Measurements from ENCODE around the gene RREB1. TPM values are rescaled to one million over a fixed set of nuclear protein-coding genes. Genes with fewer than 3 reads are reported as not detected.

The RREB1 gene
- total RNA-seq, 4 donors from 2014 or later, result 17.7 to 36.6 (median 28.8) TPM

- TF ChIP-seq POLR2AphosphoS5 (IDR thresholded peaks at IDR 0.05) (peak; percentile 27 to 66), POLR2A (IDR thresholded peaks at IDR 0.05; ENCODE audit: low read depth) (no peak)
- DNase-seq (ENCODE audit: extremely low spot score), result no peak
- Histone ChIP-seq H3K9me3 (no peaks in the 10 kb centered on the region), H3K36me3 (no peaks in the 10 kb centered on the region), H3K27me3 (no peaks in the 10 kb centered on the region), H3K4me1 (peaks cover 44 to 70% (median 58%) of the 10 kb centered on the region in 4 donors), H3K27ac (replicated peaks in 1 of 4) (peak overlapping the region; percentile 78 to 97 (median 94)), H3K4me3 (peak overlapping the region; percentile 21 to 29 (median 27))
- 18% methylated on average over 11 of the region's 11 CpGs for WGBS
- intact Hi-C loops (cut with DNase I), result loop anchor here (5.0 kb wide), 1 partner anchor 35 kb away; no protein-coding TSS in a partner anchor
Observed at GRCh38 chr6:7137335-7138045, 29.7 kb downstream of the RREB1 start.

GRCh38 chr6:7138046-7138531 lies 30.3 kb downstream of the RREB1 start:
- intact Hi-C loops (cut with DNase I), result loop anchor here (5.0 kb wide), 1 partner anchor 34 kb away; no protein-coding TSS in a partner anchor
- Histone ChIP-seq H3K27ac (replicated peaks in 1 of 4) (peak overlapping the region; percentile 78 to 97 (median 94)), H3K4me3 (peak overlapping the region in 3 of 4 donors; percentile 21 to 29 (median 25)), H3K27me3 (no peaks in the 10 kb centered on the region), H3K36me3 (no peaks in the 10 kb centered on the region), H3K4me1 (peaks cover 49 to 70% (median 64%) of the 10 kb centered on the region in 4 donors), H3K9me3 (no peaks in the 10 kb centered on the region)
- WGBS, result 3% methylated on average over 2 of the region's 2 CpGs
- TF ChIP-seq POLR2A (IDR thresholded peaks at IDR 0.05; ENCODE audit: low read depth) (no peak), CTCF (IDR thresholded peaks at IDR 0.05) (no peak), POLR2AphosphoS5 (IDR thresholded peaks at IDR 0.05) (no peak), EP300 (IDR thresholded peaks at IDR 0.05) (no peak)
- DNase-seq (ENCODE audit: extremely low spot score), result no peak

GRCh38 chr6:7138921-7139358 lies 31.2 kb downstream of the RREB1 start:
- TF ChIP-seq POLR2A (IDR thresholded peaks at IDR 0.05; ENCODE audit: low read depth) (no peak), EP300 (IDR thresholded peaks at IDR 0.05) (no peak), CTCF (IDR thresholded peaks at IDR 0.05) (no peak), POLR2AphosphoS5 (IDR thresholded peaks at IDR 0.05) (no peak)
- no peak for DNase-seq (ENCODE audit: extremely low spot score)
- WGBS, result 57% methylated on average over 1 of the region's 1 CpG
- Histone ChIP-seq H3K4me1 (peaks cover 55 to 77% (median 70%) of the 10 kb centered on the region in 4 donors), H3K27ac (replicated peaks in 1 of 4) (peak overlapping the region; percentile 78 to 97 (median 94)), H3K27me3 (no peaks in the 10 kb centered on the region), H3K9me3 (no peaks in the 10 kb centered on the region), H3K36me3 (no peaks in the 10 kb centered on the region), H3K4me3 (no peak overlapping the region)
- intact Hi-C loops (cut with DNase I), result loop anchor here (5.0 kb wide), 1 partner anchor 33 kb away; no protein-coding TSS in a partner anchor

- TF ChIP-seq EP300 (IDR thresholded peaks at IDR 0.05) (no peak), CTCF (IDR thresholded peaks at IDR 0.05) (no peak), POLR2AphosphoS5 (IDR thresholded peaks at IDR 0.05) (no peak), POLR2A (IDR thresholded peaks at IDR 0.05; ENCODE audit: low read depth) (no peak)
- Histone ChIP-seq H3K4me3 (peak overlapping the region in 2 of 4 donors; percentile 66 to 71), H3K27ac (replicated peaks in 1 of 4) (peak overlapping the region; percentile 92 to 97 (median 94)), H3K9me3 (no peaks in the 10 kb centered on the region), H3K27me3 (no peaks in the 10 kb centered on the region), H3K4me1 (peaks cover 64 to 85% (median 77%) of the 10 kb centered on the region in 4 donors), H3K36me3 (no peaks in the 10 kb centered on the region)
- WGBS, result 74% methylated on average over 7 of the region's 7 CpGs
- intact Hi-C loops (cut with DNase I), result loop anchor here (5.0 kb wide), 2 partner anchors 32 to 33 kb away; partner anchors contain the start of gene RREB1
- no peak for DNase-seq (ENCODE audit: extremely low spot score)
Observed at GRCh38 chr6:7139835-7140470, 32.2 kb downstream of the RREB1 start.
